NAMALWA (cell line): Measurements from ENCODE around the gene PTOV1.

Experiments used
- DNase-seq: peaks from one replicate; pipeline ENCODE4 v3.0.0-alpha.2; 2015; ENCODE audit warnings: low spot score

PTOV1 gene

GRCh38 chr19:49889038-49889686 lies 38.2 kb downstream of the PTOV1 start:
- DNase-seq, result no peak

GRCh38 chr19:49889687-49890348 lies 38.9 kb downstream of the PTOV1 start:
- DNase-seq, result no peak

- DNase-seq, result peak; percentile 66
These were observed 39.7 kb downstream of the PTOV1 start for GRCh38 chr19:49890349-49891311.

GRCh38 chr19:49891393-49891792 lies 40.4 kb downstream of the PTOV1 start:
- no peak for DNase-seq

- no peak for DNase-seq
These were observed 41.8 kb downstream of the PTOV1 start for GRCh38 chr19:49892716-49893115.

GRCh38 chr19:49894011-49894664 lies 43.2 kb downstream of the PTOV1 start:
- no peak for DNase-seq

- DNase-seq, result no peak
These were observed 44.1 kb downstream of the PTOV1 start for GRCh38 chr19:49894879-49895565.

- DNase-seq, result no peak
These were observed 44.8 kb downstream of the PTOV1 start for GRCh38 chr19:49895566-49896297.

GRCh38 chr19:49896863-49897621 lies 46.1 kb downstream of the PTOV1 start, which contains the start of gene IL4I1:
IL4I1 (minus strand) TSS chr19:49896887; CDS start chr19:49896160, 727 bp downstream.
- peak; percentile 79 for DNase-seq

- DNase-seq, result no peak
These were observed 53.2 kb downstream of the PTOV1 start for GRCh38 chr19:49904136-49904535.

- DNase-seq, result no peak
These were observed 56.1 kb downstream of the PTOV1 start for GRCh38 chr19:49906879-49907564.

- DNase-seq, result no peak
These were observed 56.9 kb downstream of the PTOV1 start for GRCh38 chr19:49907745-49908446.

- DNase-seq, result no peak
These were observed 57.8 kb downstream of the PTOV1 start for GRCh38 chr19:49908480-49909420.

- DNase-seq, result no peak
These were observed 59.2 kb downstream of the PTOV1 start for GRCh38 chr19:49910179-49910578.
